HEK293 (cell line): ENCODE data around the gene FSTL4.

Experiments
- CTCF ChIP-seq: fragments of 450-650 bp; formaldehyde crosslinking; IDR thresholded peaks from 2 replicates; pipeline ENCODE4 v1.5.1; 2016; ENCODE audit warnings: missing biosample characterization, missing genetic modification characterization
- EGR2 ChIP-seq: fragments of 450-650 bp; formaldehyde crosslinking; IDR thresholded peaks from 2 replicates; pipeline ENCODE4 v1.5.1; 2016; ENCODE audit warnings: low read depth, missing biosample characterization, missing genetic modification characterization
- MEIS1 ChIP-seq: sonication (generic); formaldehyde crosslinking; IDR thresholded peaks from 2 replicates; pipeline ENCODE4 v1.8.1; 2022; ENCODE audit warnings: missing genetic modification reagents, mild to moderate bottlenecking, borderline replicate concordance
- OSR2 ChIP-seq: fragments of 450-650 bp; formaldehyde crosslinking; IDR thresholded peaks from 2 replicates; pipeline ENCODE4 v1.5.1; 2016; ENCODE audit warnings: missing biosample characterization, missing genetic modification characterization
- ZFHX2 ChIP-seq: fragments of 450-650 bp; formaldehyde crosslinking; conservative IDR thresholded peaks from 2 replicates; pipeline ENCODE4 v1.5.1; 2016; ENCODE audit warnings: missing biosample characterization, missing genetic modification characterization
- ZNF423 ChIP-seq: fragments of 450-650 bp; formaldehyde crosslinking; IDR thresholded peaks from 2 replicates; pipeline ENCODE4 v1.5.1; 2016; ENCODE audit warnings: missing biosample characterization, missing genetic modification characterization
- ZNF785 ChIP-seq: fragments of 450-650 bp; formaldehyde crosslinking; IDR thresholded peaks from 2 replicates; pipeline ENCODE4 v1.5.1; 2016; ENCODE audit warnings: missing biosample characterization, missing genetic modification characterization
- TF ChIP-seq, protein P1 (sequence below): fragments of 450-650 bp; formaldehyde crosslinking; IDR thresholded peaks from 2 replicates; pipeline ENCODE4 v1.5.1; 2016; ENCODE audit warnings: missing biosample characterization, missing genetic modification characterization

- TF ChIP-seq, protein P1, sequence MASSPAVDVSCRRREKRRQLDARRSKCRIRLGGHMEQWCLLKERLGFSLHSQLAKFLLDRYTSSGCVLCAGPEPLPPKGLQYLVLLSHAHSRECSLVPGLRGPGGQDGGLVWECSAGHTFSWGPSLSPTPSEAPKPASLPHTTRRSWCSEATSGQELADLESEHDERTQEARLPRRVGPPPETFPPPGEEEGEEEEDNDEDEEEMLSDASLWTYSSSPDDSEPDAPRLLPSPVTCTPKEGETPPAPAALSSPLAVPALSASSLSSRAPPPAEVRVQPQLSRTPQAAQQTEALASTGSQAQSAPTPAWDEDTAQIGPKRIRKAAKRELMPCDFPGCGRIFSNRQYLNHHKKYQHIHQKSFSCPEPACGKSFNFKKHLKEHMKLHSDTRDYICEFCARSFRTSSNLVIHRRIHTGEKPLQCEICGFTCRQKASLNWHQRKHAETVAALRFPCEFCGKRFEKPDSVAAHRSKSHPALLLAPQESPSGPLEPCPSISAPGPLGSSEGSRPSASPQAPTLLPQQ (tag by site-specific recombination) = no peak
- no peak for TF ChIP-seq CTCF
- TF ChIP-seq OSR2 = no peak
- TF ChIP-seq EGR2 (tag by site-specific recombination) = no peak
- no peak for TF ChIP-seq ZNF785
- no peak for TF ChIP-seq ZNF423 (tag by site-specific recombination)
- TF ChIP-seq ZFHX2 (tag by site-specific recombination) = no peak
- TF ChIP-seq MEIS1 = no peak
These were observed 286.5 kb downstream of the FSTL4 start for GRCh38 chr5:133325864-133326263.
